ENCODE measurements around the gene RNF187.
"Not testable (repeated sequence)": the region's sequence is repeated elsewhere in the genome, so short reads cannot be mapped to it uniquely, and the experiment has no call there.

Gene RNF187

DNA sequence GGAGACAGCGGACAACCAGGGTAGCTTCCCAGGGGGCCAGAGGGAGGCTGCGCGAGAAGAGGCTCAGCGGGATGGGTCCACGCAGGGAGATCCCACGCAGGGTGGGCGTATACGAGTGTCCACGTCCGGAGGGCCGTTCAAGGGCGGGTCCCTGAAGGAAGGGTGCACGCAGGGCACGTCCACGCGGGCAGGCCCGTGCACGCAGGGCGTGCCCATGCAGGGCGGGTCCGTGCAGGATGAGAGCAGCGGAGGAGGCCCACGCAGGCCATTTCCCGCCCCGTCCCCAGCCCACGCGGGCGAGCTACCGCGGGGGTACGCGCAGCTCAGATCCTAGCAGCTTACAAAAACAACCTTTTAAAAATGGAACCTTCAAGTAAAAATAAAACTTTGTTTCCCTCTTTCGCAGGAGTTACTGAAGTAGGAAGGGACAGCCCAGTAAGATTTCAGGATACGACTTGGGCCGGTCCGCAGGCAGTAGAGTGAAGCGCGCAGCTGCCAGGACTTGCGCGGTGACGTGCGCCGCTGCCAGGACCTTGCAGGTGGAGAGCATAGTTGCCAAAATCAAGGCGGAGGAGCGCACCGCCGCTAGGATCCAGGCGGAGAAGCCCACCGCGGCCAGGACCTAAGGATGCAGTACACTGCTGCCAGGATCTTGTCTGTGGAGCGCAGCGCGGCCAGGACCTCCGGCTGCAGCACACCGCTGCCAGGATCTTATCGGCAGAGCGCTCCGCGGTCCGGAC lies 416 bp upstream of the RNF187 start:
- DNase-seq (ENCODE audit: low read depth in 2 of 2) = peak; percentile 55 to 70

DNA sequence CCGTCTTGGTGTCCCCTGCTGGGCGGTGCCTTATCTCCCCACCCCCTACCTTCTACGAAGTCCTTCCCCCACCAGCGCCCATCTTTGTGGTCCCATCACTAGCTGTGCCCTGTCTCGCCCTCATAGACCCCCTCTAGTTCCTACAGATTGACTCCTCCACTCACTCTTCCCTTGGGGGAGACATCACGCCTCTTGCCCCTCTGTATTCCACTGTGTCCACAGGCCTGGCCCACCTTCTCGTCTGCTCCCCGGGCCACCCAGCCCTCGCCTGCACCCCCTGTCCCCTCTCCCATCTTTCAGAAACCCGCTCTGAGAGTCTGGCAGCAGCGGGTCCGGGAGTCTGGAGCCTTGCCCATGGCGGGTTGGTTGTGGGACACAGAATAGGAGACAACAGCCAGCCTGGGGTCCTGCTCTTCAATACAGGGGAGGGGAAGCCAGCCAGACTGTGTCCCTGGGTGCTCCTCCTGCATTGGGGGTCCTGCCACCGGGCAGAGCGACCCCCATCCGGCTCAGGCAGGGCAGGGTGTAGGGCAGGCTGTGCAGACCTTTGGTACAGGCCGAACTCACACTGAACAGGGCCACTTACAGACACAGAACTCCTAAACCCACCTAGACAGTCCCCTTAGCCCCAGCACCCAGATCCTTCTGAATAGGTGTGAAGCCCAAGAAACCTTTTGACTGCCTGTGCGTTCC lies 1.1 kb downstream of the RNF187 start:
- DNase-seq (ENCODE audit: low read depth in 2 of 2) = no peak

DNA sequence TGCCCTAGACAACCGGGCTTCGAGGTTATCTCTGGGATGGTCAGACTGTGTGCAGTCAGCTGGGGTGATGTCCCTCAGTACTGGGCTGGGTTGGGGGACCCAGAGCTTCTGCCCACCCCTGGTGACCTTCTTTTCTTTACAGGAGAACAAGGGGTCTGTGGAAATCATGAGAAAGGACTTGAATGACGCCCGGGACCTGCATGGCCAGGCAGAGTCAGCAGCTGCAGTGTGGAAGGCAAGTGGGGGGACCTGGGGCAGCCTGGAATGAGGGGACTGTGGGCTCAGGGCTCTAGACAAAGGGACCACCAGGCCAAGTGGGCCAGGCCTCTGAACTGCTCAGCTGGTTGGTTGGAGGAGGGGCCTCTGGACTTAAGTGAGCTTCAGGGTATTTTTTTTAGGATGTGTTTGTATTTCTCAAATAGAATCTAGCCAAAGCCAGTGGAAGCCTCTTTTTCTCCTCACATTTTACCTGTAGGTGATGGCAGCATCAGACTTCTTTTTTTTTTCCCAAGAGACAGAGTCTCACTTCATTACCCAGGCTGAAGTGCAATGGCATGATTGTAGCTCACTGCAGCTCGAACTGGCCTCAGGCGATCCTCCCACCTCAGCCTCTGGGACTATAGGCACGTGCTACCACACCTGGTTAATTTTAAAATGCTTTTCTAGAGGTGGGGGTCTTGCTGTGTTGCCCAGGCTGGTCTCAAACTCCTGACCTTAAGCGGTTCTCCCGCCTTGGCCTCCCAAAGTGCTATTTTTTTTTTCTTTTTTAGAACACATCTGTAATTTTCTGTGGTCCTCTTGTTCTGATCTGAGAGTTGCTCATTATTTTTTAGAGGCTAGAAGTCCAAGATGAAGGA lies 1.9 kb downstream of the RNF187 start:
- DNase-seq (ENCODE audit: low read depth in 2 of 2) = no peak

DNA sequence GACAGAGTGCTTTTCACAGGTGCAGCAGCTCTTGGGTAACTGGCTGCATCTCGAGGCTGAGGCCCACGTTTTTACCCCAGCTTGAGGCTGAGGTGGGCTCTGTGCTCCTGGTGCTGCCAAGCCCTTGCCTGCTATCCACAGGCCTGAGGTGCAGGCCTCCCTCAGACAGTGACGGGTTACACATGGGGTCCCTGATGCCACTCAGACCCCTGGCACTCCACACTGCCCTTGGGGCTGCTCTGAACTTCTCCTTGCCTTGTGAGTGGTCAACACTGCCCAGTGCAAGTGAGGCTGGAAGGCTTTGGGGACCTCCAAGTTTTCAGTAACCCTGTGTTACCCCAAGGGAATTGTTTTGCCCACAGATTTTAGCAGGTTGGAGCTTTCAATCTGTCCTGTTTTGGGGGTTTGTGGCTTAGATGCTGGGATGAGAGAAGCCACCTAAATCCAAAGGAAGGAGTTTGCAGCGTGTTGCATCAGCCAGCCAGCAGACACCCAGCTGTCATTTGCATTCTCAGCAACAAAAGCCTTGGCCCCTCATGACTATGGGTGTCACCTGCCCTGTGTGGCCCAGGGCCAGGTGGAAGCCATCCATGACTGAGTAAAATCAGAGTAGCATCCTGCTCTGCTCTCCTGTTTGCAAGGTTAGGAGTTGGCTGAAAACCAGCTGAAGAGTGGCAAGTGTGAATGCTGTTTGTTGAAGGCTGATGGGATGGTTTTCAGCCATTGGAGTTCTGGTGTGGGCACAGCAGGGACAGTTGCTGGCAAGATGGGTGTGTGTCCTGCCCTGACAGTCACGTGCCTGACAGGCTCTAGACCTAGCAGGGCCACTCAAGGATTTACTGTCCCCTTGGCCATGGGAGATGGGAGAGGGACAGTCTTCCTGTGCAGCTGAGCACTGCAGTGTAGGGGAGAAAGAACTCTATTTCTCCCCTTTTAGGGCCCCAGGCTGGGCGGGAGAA lies 3.2 kb downstream of the RNF187 start:
- no peak for DNase-seq (ENCODE audit: low read depth in 2 of 2)

DNA sequence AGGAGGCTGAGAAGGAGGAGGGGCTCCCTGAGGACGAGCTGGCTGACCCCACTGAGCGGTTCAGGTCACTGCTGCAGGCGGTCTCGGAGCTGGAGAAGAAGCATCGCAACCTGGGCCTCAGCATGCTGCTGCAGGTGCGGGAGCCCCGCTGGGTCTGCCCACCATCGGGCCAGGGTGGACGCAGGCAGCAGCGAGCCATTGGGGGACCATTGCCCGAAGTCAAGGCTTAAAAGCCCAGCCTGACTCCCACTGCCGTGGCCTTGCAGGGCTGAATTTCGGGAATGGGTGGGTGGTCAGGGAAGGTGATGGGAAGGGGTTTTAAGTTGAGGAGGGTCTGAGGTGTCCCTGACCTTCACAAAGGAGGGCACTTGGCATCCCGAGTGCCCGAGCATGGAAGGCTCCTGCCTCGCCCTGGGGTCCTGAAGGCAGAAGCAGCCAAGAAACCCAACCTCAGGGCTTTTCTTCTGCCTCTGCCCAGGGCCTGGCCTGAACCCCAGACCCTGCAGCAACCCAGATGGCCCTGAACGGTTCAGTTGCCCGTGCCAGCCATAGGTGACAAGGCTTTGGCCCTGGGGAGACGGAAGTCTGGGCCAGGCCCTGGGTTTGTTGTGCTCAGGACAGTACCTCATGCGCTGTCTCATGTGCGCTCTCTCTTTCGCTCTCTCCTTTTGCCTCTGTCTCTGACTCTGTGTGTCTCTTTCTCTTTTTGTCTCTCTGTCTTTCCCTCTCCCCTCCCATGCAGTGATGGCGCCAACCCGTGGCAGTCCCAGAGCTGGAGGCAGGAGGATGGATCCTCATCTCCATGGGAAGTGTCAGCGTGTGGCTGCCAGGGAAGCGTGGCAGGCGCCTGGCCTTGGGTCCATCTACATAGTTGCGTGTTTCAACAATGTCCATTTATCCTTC lies 6.2 kb downstream of the RNF187 start:
- DNase-seq (ENCODE audit: low read depth in 2 of 2) = no peak

DNA sequence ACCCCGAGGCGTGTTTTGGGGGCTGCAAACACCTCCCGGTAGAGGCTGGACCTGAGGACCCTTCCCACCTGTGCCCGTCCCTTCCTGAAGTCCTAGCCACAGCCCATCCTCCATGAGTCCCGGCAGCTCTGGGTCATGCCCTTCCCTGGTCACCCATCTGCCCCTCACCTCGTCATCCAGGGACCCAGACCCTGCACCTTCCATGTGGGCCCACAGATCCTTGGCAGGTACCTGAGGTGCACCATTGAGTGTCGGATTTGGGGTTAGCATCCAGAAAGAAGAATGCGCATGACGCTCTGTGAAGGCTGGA lies 6.8 kb downstream of the RNF187 start:
- DNase-seq (ENCODE audit: low read depth in 2 of 2) = no peak

DNA sequence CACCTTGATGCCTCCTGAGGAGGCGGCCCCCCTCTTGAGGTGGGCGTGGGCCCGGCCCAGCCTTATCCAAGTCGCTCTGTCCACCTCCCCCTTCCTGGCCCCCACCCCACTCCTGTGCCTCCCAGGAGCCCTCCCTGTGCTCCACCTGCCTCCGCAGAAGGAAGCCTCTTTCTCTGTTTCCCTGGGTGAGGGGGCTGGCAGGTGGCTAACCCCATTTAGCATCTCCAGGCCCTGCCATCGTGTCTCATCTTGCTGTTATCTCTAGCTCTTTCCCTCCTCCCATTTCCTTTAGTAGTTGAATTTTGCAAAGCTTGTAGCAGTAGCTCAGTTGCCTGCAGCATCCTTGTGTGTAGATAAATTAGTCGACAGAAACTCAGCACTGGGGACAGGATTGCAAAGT lies 7.2 kb downstream of the RNF187 start:
- no peak for DNase-seq (ENCODE audit: low read depth in 2 of 2)

DNA sequence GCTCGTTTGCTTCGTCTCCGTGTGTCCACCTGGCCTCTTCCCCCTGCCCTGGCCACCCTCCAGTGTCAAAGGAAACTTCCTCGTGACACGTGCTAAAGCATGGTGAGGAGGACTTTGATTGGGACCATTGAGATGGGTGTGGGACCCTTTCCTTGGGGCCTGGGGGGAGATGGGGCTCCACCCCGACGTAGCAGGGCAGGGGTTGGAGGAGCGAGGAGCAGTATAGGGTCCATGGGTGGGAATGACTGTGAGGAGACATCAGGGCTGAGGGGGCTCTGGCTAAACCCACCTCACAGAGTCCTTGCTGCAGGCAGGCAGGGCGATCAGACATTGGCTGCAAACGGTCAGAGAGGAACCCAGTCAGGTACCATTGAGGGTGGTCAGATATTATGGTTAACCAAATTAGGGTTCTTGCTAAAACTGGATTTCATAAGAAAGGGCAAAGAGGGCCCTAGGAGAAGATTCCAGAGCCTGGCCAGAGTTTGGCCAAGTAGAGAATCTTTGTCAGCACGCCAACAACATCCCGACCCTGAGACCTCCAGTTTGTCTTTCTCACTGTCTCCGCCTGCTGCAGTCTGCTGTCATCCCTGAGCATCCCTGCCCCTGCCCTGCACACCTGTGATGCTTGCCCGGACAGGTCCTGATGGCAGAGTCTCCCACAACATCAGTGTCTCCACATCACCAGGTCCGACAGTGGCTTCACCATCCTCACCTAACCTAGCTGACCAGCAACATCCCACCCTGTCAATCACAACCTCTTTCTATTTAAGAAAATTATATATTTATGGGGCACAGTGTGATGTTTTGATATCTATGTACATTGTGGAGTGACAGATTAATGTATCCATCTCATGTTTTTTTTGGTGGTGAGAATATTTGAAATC lies 8.0 kb downstream of the RNF187 start:
- DNase-seq (ENCODE audit: low read depth in 2 of 2) = no peak

DNA sequence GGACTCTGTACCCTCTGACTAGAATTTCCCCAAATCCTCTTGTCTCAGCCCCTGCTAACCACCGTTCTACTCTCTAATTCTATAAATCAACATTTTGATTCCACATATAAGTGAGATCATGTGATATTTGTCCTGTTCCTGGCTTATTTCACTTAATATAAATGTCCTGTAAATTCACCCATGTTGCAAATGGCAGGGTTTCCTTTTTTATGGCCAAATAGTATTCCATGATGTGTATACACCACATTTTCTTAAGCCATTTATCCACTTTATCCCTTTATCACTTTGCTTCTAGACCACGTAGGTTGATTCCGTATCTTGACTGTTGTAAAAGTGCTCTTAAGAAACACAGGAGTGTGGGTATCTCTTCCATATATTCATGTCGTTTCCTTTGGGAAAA lies 8.9 kb downstream of the RNF187 start:
- DNase-seq (ENCODE audit: low read depth in 2 of 2) = no peak

DNA sequence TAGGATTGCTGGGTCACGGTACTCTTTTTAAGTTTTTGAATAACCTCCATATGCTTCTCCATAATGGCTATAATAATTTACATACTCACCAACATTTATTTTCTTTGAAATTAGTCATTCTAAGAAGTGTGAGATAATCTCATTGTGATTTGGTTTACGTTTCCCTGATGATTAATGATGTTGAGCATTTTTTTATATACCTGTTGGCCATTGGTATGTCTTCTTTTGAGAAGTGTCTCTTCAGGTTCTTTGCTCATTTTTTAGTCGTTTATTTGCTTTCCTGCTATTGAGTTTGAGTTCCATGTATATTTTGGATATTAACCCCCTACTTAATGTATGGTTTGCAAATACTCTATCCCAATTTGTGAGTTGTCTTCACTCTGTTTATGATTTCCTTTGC lies 9.3 kb downstream of the RNF187 start:
- no peak for DNase-seq (ENCODE audit: low read depth in 2 of 2)

DNA sequence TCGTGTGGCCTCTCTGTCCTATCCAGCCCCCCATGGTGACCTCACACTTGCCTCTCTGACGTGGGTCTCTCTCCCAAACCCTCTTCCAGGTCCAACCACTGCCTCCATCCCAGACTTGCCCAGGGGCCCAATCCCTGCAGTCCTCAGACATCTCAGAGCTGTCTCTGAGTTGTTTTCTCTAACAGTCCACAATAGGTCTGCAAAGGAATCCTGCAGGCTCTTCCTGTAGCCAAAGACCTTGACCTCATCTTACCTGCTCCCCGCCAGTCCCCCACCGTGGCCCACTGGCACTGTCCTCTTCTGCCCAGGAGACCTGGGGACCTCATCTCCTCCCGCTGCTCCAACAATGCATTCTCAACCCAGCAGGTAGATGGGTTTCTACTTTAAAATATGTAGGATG lies 10.0 kb downstream of the RNF187 start:
- no peak for DNase-seq (ENCODE audit: low read depth in 2 of 2)

DNA sequence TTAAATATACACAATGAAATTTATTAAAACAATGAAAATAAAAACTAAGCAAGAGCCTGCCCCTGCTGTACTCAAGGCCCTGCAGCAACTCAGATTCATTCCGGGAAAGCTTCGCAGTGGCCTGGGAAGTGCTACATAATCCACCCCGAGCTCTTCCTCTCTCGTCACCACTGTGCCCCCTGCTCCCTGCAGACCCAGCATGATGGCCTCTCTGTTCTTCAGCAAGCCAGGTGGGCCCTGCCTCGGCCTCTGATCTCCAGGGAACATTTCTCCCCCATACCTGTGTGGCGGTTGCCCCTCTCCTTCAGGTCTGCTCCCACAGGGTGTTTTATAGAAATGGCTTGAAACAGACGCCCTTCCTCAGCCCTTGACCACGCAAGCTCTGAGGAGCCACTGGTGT lies 10.6 kb downstream of the RNF187 start:
- no peak for DNase-seq (ENCODE audit: low read depth in 2 of 2)

DNA sequence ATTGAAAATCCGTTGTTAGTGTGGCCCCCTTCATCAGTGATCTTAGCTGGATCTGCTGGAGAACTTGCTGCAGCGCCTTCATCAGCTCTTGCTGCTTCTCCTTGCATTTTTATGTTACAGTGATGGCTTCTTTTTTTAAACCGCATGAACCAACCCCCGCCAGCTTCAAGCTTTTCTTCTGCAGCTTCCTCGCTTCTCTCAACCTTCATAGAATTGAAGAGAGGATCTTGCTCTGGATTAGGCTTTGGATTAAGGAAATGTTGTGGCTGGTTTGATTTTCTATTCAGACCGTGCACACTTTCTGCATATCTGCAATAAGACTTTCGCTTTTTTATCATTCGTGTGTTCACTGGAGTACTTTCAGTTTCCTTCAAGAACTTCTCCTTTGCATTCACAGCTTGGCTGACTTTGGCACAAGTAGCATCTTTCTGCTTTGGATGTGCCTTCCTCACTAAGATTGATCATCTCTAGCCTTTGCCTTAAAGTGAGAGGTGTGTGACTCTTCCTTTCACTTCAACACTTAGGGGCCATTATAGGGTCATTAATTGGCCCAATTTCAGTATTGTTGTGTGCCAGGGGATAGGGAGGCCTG lies 13.1 kb downstream of the RNF187 start:
- DNase-seq (ENCODE audit: low read depth in 2 of 2) = no peak

DNA sequence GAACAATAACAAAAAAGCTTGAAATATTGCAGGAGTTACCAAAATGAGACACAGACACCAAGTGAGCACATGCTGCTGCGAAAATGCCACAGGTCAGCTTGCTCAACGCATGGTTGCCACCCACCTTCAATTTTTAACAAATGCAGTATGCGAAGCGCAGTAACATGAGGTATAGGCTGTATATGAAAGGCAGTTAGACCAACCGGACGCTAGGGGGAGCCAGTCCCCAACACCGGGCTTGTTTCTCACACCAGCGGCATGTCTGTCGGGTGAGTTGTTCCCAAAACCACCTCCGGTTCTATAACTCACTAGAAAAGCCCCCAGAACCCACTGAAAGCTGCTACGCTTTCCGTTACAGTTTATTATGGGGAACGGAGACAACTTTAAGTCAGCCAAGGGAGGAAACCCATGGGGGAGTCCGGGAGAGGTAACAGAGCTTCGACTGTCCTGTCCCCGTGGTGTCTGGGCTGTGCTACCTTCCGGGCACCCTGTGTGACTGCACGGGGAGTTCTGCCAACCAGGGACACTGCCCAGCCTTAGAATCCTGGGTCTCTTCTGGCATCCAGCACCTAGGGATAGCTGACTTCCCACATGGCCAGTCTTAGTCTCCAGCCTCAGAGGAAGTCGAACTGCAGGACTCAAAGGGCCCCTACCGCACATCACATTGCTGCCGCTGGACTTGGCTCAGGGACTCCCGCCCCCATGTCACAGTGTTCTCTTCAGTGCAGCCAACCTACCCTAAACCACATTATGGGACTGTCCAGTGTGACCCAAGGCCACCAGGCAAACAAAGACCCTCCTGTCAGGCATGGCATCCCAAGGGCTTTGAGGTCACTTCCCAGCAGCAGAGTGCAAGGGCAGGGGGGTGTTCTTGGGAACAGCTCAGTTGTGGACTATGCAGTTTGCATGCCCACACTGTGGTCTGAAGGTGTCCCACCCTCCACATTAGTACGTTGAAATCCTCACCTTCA lies 14.0 kb downstream of the RNF187 start:
- DNase-seq (ENCODE audit: low read depth in 2 of 2) = peak; percentile 78 to 80

DNA sequence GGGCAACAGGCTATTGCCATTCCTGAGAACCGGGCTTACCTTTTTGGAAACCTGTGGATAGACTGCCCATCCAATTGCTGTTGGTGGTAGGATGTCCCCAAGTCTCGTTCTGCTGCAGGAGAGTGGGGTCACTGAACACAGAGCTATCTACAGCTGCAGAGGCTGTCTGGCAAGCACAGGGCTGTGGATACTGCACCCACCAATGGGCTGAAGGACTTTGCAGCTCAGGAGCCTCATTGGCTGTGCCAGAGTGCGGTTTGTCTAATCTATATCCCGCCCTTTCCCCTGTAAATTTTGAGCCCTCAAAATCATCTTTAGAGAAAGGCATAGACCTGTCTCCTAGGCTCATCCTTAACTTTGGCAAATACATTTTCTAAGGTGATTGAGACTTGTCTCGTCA lies 15.3 kb downstream of the RNF187 start:
- no peak for DNase-seq (ENCODE audit: low read depth in 2 of 2)

DNA sequence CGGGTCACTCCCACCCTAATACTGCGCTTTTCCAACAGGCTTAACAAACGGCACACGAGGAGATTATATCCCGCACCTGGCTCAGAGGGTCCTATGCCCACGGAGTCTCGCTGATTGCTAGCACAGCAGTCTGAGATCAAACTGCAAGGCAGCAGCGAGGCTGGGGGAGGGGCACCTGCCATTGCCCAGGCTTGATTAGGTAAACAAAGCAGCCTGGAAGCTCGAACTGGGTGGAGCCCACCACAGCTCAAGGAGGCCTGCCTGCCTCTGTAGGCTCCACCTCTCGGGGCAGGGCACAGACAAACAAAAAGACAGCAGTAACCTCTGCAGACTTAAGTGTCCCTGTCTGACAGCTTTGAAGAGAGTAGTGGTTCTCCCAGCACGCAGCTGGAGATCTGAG lies 18.8 kb downstream of the RNF187 start:
- not testable (repeated sequence) for DNase-seq (ENCODE audit: low read depth in 2 of 2)

DNA sequence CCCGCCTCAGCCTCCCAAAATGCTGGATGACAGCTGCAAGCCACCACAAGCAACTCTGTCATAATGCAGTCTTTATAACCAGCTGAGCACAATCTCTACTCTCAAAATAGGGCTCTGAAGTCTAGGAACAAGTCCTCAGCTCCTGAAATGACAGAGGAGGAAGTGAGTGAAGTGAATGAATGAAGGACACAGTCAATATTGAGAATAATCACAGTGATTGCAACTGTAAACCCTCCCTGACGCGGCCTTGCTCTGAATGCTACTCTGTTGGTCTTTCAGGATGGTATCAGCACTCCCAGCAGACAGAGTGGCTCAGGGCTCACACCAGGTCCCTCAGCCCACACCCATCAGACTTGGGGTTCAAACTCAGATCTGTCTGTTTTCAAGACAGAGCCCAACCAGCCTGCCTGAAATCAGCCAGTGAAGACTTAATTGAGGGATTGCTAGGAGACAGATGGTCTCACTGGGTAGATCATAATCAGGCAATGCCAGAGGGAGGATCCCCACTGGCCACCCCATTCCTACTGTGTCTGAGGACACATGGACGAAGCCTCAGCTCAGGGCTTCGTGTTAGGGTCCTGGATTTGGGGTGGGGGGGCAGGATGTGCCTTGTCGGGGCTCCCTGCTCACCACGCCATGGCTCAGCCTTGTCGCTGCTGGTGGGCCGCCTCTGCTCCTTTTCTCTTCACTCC lies 20.9 kb downstream of the RNF187 start:
- no peak for DNase-seq (ENCODE audit: low read depth in 2 of 2)
